GM21360 (cell line): ENCODE measurements around the gene CACNG4.

Source experiments
- ATAC-seq: cut with Tn5 transposase; IDR thresholded peaks from one replicate; pipeline ENCODE4 v1.9.1; 2021; ENCODE audit warnings: mild to moderate bottlenecking, moderate library complexity; ENCODE audit not compliant: unreplicated experiment

CACNG4 gene

DNA sequence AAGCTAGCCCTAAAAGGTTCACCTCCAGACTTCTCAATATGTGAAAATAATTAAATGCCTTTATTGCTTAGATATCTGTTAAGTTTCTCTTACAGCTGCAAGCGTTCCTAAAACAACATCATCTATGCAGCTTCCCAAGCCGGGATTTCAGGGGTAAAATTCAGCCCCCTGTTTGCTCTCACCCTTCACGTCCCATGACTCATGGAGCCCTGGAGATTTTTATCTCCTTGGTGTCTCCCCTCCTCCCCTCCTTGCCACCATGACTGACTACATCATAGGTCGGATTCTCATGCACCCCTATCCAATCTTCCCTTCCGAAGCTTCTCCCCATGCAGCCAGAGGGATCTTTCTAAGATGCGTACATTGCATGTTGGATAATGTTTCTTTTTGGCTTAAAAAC lies 21.0 kb upstream of the CACNG4 start:
- ATAC-seq = no peak

DNA sequence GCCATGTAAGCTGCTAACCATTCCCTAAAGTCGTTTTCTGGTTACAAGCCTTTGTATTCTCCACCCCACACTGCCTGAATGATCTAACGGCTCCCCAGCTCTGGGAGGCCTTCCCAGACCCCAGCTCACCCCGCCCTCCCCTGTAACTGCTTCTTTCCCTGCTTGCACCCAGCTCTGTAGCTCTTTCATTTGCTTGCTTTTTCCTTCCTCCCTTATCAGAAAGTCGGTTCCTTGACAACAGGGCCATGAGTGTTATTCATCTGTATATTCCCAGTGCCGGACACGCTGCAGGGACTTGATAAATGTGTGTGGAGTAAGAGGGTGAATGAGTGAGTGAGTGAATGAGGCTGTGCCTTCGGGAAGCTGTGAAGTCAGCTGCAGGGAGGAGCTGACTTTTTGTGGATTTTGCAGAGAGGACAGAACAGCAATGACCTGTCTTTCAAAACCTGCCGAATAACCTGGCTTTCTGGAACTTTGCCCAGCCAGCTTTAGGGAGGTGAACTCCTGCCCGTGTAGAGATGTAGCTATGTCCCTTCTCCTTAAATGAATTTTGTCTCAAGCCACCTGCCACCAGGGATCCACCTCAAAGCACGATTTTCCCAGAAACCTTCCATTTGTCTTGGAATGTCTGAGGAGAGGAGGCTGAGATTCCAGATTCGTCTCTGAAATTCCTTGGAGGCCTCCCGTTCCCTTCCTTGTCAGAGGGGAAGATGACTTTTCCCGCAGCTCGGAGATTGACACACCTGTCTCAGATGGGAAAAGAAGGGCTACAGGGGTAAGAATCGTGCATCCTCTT lies 20.0 kb upstream of the CACNG4 start:
- ATAC-seq = no peak

DNA sequence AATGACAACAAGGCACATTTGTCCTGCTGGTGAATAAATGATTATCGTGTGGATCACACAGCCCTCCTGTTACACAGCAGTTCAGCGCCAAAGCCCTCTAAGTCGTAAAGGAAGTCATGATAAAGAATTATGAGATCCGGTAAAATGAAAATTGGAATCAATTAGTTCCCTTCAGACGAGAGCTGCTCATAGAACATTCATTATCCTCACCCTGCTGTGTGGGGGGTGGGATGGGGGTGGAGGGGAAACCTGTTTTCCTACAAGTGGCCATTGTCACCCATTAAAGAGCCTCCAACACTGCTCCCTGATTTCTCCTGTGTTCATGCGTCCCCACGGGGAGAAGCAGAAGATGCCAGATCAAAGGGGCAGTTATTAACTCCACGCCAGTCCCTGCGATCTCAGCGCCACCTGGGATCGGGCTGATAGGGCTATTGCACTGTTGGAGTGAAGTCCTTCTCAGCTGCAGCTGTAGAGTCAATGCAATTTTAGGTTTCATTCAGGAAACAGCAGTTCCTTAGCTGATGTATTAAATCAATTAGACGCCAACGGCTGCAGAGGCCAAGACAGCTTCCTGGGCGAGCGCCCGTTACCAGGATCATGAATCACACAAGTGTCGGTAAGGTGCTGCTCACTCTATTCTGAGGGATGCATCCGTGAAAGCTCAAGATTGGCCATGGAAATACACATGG lies 19.2 kb upstream of the CACNG4 start:
- ATAC-seq = no peak

DNA sequence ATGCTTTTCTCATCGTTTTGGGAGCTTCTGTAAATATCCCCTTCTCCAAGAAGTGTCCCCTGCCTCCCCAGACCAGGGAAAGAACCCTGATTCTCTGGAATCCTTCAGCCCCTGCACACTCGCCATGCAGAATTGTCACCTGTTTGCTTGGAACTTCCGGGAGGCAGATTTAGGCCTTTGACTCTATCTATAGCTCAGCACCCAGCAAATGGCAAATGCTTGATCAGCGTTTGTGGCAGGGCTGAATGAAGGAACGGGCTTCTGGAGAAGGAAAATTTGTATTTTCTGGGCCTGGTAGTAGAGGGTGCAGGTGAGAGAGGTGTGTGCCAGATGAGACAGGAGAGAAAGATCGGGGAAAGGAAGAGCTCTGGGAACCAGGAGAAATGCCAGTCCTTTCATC lies 18.3 kb upstream of the CACNG4 start:
- ATAC-seq = no peak

DNA sequence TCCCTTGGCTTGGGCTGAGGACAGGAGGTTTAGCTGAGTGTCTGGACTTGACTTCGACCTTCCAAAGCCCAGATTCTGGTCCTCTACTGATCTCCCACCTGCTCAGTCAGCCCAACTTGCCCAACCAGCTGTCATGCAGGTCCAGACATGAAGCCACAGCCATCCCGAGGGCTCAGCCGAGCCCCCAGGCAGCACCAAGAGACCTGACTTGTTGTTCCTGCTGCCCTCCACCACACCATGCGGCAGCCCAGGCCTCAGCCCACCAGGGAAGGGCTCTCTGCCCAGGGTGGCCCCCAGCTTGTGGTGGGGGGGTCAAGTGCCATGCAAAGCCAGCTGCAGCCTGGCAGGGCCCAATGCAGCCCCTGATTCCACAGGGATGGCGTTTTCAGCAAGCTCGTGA lies 17.2 kb upstream of the CACNG4 start:
- ATAC-seq = no peak

DNA sequence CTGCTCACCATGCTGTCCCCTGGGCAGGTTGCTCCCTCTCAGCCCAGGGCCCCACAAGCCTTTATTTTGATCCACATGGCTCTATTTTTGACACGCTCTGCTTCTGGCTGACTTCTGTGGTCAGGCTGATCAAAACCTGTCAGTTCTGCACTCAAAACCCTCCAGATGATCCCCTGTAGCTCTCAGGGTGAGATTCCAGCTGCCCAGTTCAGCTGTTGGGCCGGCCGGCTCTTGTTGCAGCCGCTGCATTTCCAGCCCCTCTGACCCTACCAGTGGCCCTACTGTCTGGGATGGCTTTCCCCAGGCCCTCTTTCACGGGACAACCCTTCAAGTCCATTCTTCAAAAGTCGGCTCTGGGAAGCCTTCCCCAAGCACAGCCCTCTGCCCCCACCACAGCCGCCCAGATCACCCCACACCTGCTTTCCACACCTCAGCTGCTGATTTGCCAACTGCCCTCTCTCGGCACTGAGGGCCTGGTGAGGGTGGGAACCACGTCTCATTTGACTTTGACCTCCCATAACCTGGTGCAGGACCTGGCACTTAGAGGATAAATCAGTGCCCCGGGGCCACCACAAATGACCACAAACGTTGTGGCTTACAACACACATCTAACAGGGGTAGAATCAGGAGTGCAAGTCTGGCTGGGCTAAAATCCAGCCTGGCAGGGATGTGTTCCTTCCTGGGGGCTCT lies 16.3 kb upstream of the CACNG4 start:
- ATAC-seq = no peak

DNA sequence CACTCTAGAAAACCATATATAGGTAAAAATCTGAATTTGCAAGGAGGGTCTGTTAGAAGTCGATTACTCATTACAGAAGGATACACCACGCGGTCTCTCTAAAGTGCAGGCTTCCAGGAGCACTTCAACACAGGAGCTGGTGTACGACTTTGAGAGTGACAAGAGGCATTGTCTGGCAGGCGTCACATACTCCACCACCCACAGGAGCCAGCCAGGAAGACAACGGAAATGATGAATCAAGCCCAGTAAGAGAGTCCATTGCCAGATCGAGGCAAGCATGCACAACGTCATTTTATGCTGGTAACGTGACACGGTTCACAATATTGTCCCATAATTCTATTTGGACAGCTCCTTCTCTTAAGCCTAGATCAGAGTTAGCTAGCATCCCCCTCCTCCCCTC lies 15.0 kb upstream of the CACNG4 start:
- ATAC-seq = no peak

DNA sequence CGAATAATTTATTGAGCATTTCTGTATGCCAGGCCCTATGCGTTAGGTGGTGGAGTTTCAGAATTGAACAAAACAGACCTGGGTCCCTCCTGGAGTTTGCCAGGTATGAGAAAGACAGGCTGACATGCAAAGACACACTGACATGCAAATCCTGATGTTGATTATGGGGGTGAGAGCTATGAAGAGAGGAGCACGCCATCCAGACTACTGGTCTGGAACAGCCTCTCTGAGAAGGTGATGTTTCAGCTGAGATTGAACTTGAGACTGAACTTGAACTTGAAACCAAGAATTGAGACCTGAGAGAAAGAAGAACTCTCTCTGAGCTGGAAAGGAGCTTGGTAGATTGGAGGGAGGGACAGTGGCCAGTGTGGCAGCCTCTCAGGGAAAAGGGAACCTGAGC lies 14.2 kb upstream of the CACNG4 start:
- ATAC-seq = no peak

DNA sequence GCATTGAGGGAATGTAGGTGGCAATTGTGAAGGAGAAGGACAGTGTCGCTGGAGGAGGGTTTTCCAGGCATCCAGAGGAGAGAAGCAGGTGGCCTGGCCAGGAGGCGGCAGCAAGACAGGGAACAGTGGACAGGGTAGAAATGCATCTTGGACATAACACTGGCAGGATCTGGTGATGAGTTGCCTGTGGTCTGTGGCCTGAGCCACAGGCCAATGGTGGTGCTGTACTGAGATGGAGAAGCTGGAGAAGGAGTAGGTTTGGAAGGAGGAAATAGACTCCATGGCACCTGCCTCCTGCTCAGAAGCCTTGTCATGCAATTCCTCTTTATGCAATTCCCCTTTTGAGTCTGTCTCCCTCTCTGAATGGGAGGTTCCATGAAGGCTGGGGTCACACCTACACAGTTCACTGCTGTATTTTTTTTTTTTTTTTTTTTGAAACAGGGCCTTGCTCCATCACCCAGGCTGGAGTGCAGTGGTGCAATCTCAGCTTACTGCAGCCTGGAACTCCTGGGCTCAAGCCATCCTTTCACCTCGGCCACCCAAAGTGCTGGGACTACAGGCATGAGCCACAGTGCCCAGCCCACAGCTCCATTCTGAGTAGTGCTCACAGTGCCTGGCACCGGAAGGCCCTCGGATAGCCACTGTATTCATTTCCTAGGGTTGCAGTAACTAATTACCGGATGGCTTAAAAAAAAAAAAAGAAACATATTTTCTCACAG lies 13.5 kb upstream of the CACNG4 start:
- no peak for ATAC-seq

DNA sequence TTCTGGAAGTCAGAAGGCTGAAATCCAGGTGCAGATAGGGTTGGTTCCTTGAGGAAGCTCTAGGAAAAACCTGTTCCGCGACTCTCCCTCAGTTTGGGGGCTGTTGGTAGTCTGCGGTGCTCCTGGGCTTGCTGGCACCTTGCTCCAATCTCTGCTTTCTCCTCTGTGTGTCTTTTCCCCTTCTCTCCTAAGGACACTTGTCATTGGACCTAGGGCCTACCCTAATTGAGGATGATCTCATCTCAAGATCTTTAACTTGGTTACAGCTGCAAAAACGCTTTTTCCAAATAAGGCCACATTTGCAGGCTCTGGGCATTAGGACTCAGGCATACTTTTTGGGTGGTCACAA lies 12.9 kb upstream of the CACNG4 start:
- ATAC-seq = no peak

DNA sequence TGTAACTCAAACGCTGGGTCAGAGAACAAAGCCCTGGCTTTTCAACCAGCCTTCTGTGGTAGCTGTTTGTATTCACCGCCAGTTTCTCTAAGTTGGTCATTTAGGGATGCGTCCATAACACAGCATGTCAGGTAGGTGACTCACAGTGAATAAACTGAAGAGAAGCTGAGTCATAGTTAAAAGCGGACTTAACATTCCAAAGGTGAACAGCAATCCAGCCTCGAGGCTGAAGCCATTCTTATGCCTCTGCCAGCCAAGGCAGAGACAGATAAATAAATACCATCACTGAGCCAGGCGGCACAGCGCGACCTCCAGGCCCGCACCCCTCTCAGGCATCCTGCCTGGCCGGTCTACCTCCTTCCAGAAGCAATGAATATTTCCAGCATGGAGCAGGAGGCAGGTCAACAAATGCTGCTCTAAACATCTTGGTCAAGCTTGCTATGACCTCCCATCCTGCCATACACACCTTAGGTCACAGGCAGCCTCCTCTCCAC lies 12.4 kb upstream of the CACNG4 start:
- ATAC-seq = no peak

DNA sequence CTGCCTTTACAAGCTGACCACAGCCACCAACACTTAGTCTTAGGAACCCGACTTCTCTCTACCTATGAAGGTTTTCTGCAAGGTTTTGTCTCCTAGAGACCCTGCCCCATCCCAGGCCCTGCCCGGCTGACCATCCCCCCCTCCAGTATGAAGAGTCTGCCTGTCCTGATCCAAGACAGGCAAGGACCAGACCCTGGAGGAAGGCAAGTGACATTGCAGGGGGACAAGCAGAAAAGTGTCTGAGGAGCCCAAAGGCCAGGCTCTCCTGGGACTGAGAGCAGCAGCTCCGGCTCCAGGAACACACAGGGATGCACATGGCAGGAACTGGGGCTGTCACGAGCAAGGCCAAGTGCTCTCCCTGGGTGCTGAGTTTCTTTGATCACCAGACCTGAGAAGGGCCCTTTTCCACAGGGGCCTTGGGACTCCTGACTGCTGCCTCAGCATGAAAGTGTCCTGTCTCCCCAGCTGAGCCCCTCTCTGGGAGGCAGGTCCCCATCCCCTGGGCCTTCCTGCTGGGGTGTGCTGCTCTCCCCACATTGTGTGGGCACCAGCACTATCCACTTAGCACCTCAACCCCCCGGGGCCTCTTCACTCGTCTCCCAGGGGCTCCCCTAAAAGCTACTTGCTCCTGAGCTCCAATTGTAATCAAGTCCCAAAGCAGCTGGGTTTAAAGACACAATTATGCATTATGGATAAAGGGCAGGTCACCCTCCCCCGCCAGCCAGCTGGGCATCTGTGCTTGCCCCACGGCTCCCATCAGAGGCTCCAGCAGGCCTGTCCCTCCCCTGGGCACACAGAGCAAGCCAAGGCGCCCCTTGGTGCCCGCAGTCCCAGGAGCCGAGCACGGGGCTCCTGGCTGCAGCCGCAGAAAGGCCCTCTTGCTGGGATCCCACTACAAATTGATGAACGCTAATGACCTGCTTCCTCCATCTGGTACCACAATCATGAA lies 11.6 kb upstream of the CACNG4 start:
- ATAC-seq = no peak

DNA sequence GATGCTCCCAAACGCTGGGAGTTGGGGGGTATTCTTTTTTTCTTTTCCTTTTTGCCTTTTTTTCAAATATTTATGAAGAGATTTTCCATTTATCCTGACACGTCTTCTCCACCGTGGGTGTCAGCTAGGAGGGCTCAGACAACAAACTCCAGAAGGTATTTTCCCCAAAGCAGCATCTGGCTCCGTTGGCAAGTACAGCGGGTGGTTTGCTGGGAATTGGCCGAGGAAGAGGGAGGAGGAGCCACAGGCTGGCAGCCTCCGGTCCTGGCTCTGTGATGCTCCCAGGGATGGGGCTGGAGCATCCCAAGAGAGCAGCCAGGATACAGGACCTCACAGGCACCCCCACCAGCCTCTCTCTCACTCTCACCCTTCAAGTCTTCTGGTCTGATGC lies 10.9 kb upstream of the CACNG4 start:
- no peak for ATAC-seq

DNA sequence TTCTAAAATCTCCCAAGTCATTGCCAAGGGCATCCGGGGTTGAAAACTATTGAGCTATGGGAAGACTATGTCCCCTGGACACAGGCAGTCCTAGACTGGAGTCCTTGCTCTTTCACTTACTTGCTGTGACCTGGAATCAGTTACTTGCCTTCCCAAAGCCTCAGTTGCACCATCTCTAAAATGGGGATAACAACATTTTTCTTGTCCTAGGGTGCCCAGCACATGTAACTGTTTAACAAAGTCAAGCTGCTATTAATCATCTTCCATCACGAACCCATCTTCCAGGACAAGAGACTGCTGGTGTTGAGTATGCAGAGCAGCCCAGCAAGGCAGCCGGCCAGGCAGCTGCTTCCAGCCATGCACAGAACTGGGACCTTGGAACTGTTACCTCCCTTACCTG lies 9.9 kb upstream of the CACNG4 start:
- no peak for ATAC-seq

DNA sequence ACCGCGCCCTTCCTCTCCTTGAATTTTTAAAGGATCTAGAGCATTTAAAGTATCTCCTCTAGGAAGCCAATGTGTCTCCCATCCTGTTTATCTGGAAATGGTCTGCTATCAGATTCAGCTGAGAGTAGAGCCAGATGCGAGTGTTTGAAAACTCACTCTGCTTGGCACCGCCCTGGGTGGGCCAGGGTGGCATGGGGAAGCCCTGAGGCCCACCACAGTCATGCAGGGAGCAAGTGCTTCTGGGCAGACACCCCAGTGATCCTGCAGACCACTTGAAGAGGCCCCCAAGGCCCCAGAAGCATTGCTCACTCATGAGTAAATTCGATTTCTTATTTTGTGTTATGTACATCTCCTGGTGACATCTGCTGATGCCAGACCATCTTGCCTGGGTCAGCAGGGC lies 8.7 kb upstream of the CACNG4 start:
- ATAC-seq = no peak

DNA sequence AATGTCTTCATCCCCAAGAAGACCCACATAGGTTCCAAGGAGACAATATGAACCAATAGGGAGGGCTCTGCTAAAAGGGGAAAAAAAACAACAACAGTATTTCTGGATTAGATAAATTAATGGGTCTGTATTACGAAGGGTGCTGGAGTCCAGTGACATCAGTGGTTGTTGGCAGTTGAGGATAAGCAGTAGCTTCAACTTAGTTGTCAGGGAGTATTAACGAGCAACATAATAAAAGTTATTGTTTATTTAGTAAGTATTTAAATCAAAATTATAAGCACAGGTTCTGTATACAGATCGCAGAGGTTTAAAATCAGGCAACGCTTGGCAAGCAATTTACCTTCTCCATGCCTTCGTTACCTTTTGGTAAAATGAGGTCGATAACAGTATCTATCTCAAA lies 7.6 kb upstream of the CACNG4 start:
- ATAC-seq = no peak

DNA sequence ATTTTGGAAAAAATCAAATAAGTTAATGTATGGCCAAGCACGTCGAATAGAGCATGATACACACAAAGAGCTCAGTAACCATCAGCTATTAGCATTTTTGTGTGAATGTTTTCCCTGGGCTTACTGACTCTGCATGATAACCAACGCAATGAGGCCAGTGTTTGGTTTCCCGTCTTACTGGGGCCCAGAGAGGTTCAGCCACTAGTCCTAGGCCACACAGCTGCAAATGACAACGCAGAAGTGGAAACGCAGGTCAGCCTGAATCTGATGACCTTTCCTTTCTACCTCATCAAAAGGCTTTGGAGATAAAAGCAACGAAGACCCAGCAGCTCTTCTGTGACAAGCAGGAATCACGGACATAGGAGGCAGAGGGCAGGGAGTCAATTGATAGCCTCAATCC lies 7.2 kb upstream of the CACNG4 start:
- ATAC-seq = no peak

DNA sequence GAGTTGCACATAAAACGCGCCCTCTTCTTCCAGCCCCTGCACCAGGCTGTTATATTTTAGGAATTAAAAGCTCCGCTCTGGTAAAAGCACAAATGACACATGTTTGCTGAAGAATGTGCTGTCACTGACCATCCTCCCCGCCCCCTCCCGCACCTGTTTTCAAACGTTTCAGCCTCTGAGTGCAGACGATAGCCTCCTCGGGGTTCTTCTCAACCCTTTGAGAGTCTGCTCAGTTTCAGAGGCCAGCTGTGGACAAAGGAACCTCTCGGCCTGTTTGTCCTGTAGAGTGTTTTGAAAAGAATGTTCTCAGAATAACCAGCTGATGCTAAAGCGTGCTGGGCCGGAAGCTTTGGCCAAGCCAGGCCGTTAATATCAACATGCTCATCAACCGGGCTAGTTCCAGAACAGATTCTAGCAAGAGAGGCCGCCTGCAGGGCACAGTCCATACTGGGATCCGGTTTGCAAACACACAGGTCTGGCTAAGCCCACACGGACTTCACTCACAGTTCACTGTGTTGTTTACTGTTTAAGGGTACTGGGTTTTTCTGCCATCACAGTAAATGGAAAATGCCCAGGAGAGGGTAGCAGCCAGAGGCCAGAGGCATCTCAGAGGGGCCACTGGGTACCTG lies 6.4 kb upstream of the CACNG4 start:
- no peak for ATAC-seq

DNA sequence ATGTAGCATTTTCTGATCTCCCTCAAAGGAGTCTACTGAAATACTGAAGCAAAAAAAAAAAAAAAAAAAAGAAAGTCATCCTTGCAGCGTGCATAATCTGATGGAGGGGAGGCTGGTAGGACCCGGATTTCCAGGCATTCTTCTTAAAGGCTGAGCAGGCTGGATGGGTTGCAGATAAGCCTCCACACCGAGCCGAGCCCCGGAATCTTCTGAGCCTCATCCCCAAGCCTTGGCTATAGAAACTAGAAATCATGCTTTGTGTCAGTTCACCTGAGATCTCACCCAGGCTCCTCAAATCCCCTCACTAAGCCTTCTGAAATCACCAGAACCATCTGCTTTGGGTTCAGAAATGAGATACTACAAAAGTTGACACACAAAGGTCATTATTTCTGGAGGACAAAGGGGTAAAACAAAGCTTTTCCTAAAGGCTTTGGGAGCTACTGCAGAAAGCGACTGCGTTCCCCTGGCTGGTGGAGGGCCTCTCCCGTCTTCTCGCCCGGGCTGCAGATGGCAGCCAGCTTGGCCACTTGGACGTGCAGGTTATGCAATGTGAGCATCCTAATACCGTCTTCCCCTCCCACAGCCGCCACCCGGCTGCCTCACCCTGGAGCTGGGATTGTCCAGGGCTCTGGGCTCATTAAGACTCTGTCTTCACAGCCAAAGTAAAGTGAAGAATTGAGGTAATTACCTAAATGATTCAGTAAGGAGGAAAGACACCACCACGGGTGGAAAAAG lies 4.7 kb upstream of the CACNG4 start:
- no peak for ATAC-seq
